T-helper 17 cell (primary cell): Measurements from ENCODE around the gene LRIT1. TPM values are rescaled to one million over a fixed set of nuclear protein-coding genes. Genes with fewer than 3 reads are reported as not detected.

Experiments
- ATAC-seq: fragments of 150-1000 bp; cut with Tn5 transposase; 2 replicates; pipeline ENCODE4 v1.10.0; 2021; ENCODE audit warnings: mild to moderate bottlenecking, moderate library complexity
- DNase-seq, 3 donors: peaks; one replicate each; pipeline versions ENCODE4 v3.0.0 to v3.0.0-alpha.2; 2020 to 2021
- H3K9me3 ChIP-seq: one replicate; pipeline ENCODE4 v1.7.0; 2013; ENCODE audit warnings: low read length, mild to moderate bottlenecking; ENCODE audit not compliant: control insufficient read depth, poor library complexity, severe bottlenecking
- H3K27ac Mint-ChIP-seq: one replicate; pipeline ENCODE4 v1.8.0; 2022; ENCODE audit warnings: mild to moderate bottlenecking, moderate library complexity, mixed read lengths
- H3K27me3 Mint-ChIP-seq: one replicate; pipeline ENCODE4 v1.8.0; 2022; ENCODE audit warnings: mixed read lengths
- H3K36me3 Mint-ChIP-seq: one replicate; pipeline ENCODE4 v1.8.0; 2022; ENCODE audit warnings: low read depth, mixed read lengths
- H3K4me1 Mint-ChIP-seq: one replicate; pipeline ENCODE4 v1.8.0; 2022; ENCODE audit warnings: mild to moderate bottlenecking, mixed read lengths
- H3K4me3 Mint-ChIP-seq: one replicate; pipeline ENCODE4 v1.8.0; 2022; ENCODE audit warnings: mild to moderate bottlenecking, moderate library complexity, mixed read lengths
- total RNA-seq, 4 donors: library from RNA in 2 of 4; stranded (reverse) in 2 of 4; gene quantifications; one replicate each; pipeline ENCODE4 v1.2.3 and lab custom pipeline; 2022 to 2026

The LRIT1 gene
- total RNA-seq, 2 donors from 2014 or later: not detected

- Mint-ChIP-seq H3K27ac (no peak overlapping the region), H3K36me3 (peaks cover 8% of the 10 kb centered on the region), H3K4me3 (no peak overlapping the region), H3K27me3 (peaks cover 36% of the 10 kb centered on the region), H3K4me1 (peaks cover 7% of the 10 kb centered on the region)
- H3K9me3 ChIP-seq: no peaks in the 10 kb centered on the region
- ATAC-seq (no peak), DNase-seq (no peak)
Measured at GRCh38 chr10:84201244-84201606, 40.1 kb downstream of the LRIT1 start.

- no peaks in the 10 kb centered on the region for H3K9me3 ChIP-seq
- DNase-seq: no peak
- Mint-ChIP-seq H3K27me3 (peaks cover 42% of the 10 kb centered on the region), H3K36me3 (peaks cover 8% of the 10 kb centered on the region), H3K4me1 (peaks cover 7% of the 10 kb centered on the region), H3K27ac (no peak overlapping the region), H3K4me3 (no peak overlapping the region)
- ATAC-seq: no peak
Measured at GRCh38 chr10:84200537-84201243, 40.7 kb downstream of the LRIT1 start.

GRCh38 chr10:84198206-84198915 lies 43.0 kb downstream of the LRIT1 start:
- H3K9me3 ChIP-seq: no peaks in the 10 kb centered on the region
- peaks cover 53% of the 10 kb centered on the region for H3K27me3 Mint-ChIP-seq
- peak overlapping the region; percentile 56 for H3K27ac Mint-ChIP-seq
- H3K4me1 Mint-ChIP-seq: peaks cover 7% of the 10 kb centered on the region
- DNase-seq (no peak), ATAC-seq (no peak)
- no peak overlapping the region for H3K4me3 Mint-ChIP-seq
- H3K36me3 Mint-ChIP-seq: peaks cover 8% of the 10 kb centered on the region

- Mint-ChIP-seq H3K27ac (no peak overlapping the region), H3K27me3 (peaks cover 54% of the 10 kb centered on the region), H3K36me3 (peaks cover 8% of the 10 kb centered on the region), H3K4me3 (no peak overlapping the region), H3K4me1 (peaks cover 7% of the 10 kb centered on the region)
- no peaks in the 10 kb centered on the region for H3K9me3 ChIP-seq
- ATAC-seq (no peak), DNase-seq (no peak)
Measured at GRCh38 chr10:84197643-84198042, 43.7 kb downstream of the LRIT1 start.

GRCh38 chr10:84196941-84197340 lies 44.4 kb downstream of the LRIT1 start:
- H3K4me1 Mint-ChIP-seq: peaks cover 9% of the 10 kb centered on the region
- DNase-seq (no peak), ATAC-seq (no peak)
- H3K9me3 ChIP-seq: no peaks in the 10 kb centered on the region
- no peak overlapping the region for H3K4me3 Mint-ChIP-seq
- H3K27me3 Mint-ChIP-seq: peaks cover 51% of the 10 kb centered on the region
- H3K27ac Mint-ChIP-seq: no peak overlapping the region
- H3K36me3 Mint-ChIP-seq: peaks cover 8% of the 10 kb centered on the region

GRCh38 chr10:84196083-84196482 lies 45.3 kb downstream of the LRIT1 start:
- Mint-ChIP-seq H3K27me3 (peaks cover 60% of the 10 kb centered on the region), H3K36me3 (peaks cover 8% of the 10 kb centered on the region), H3K4me1 (peaks cover 14% of the 10 kb centered on the region), H3K4me3 (peak overlapping the region; percentile 45), H3K27ac (peak overlapping the region; percentile 32)
- H3K9me3 ChIP-seq: no peaks in the 10 kb centered on the region
- ATAC-seq (no peak), DNase-seq (no peak)

GRCh38 chr10:84195044-84195830 lies 46.1 kb downstream of the LRIT1 start:
- no peak for DNase-seq

GRCh38 chr10:84194424-84195043 lies 46.8 kb downstream of the LRIT1 start, which contains the start of gene CDHR1:
Gene CDHR1, plus strand, starts transcription at chr10:84194537. Its CDS starts 224 bp downstream, at chr10:84194761.
- peak within 1 kb of the TSS; percentile 57 for H3K4me3 Mint-ChIP-seq
- H3K27me3 Mint-ChIP-seq: peaks cover 57% of the 10 kb centered on the region
- DNase-seq: peak in 1 of 3 donors; percentile 15
- peaks cover 17% of the 10 kb centered on the region for H3K4me1 Mint-ChIP-seq
- no peak within 1 kb of the TSS for H3K27ac Mint-ChIP-seq
- H3K9me3 ChIP-seq: no peaks in the 10 kb centered on the region
- ATAC-seq: peak; percentile 67
- H3K36me3 Mint-ChIP-seq: peaks cover 8% of the 10 kb centered on the region

More at GRCh38 chr10:84195044-84195830, 46.1 kb downstream of the LRIT1 start:
- Mint-ChIP-seq H3K36me3 (peaks cover 8% of the 10 kb centered on the region), H3K4me3 (peak overlapping the region; percentile 52), H3K4me1 (peaks cover 18% of the 10 kb centered on the region), H3K27me3 (peaks cover 58% of the 10 kb centered on the region), H3K27ac (peak overlapping the region; percentile 32)
- H3K9me3 ChIP-seq: no peaks in the 10 kb centered on the region
- no peak for ATAC-seq

- Mint-ChIP-seq H3K27ac (no peak overlapping the region), H3K4me3 (peak overlapping the region; percentile 31), H3K27me3 (peaks cover 57% of the 10 kb centered on the region), H3K4me1 (peaks cover 17% of the 10 kb centered on the region), H3K36me3 (peaks cover 8% of the 10 kb centered on the region)
- ATAC-seq (no peak), DNase-seq (no peak)
- H3K9me3 ChIP-seq: no peaks in the 10 kb centered on the region
Measured at GRCh38 chr10:84193846-84194423, 47.4 kb downstream of the LRIT1 start.

GRCh38 chr10:84193327-84193726 lies 48.0 kb downstream of the LRIT1 start:
- H3K9me3 ChIP-seq: no peaks in the 10 kb centered on the region
- Mint-ChIP-seq H3K4me1 (peaks cover 14% of the 10 kb centered on the region), H3K27me3 (peaks cover 53% of the 10 kb centered on the region), H3K27ac (no peak overlapping the region), H3K36me3 (peaks cover 4% of the 10 kb centered on the region), H3K4me3 (peak overlapping the region; percentile 57)
- DNase-seq (no peak), ATAC-seq (no peak)

- DNase-seq (no peak), ATAC-seq (peak; percentile 78)
- Mint-ChIP-seq H3K27ac (no peak overlapping the region), H3K27me3 (peaks cover 30% of the 10 kb centered on the region), H3K4me1 (peaks cover 13% of the 10 kb centered on the region), H3K4me3 (peak overlapping the region; percentile 43), H3K36me3 (no peaks in the 10 kb centered on the region)
- H3K9me3 ChIP-seq: no peaks in the 10 kb centered on the region
Measured at GRCh38 chr10:84191106-84191505, 50.2 kb downstream of the LRIT1 start.

GRCh38 chr10:84190621-84191020 lies 50.7 kb downstream of the LRIT1 start:
- peaks cover 13% of the 10 kb centered on the region for H3K4me1 Mint-ChIP-seq

More at GRCh38 chr10:84190621-84191020, 50.7 kb downstream of the LRIT1 start:
- Mint-ChIP-seq H3K4me3 (no peak overlapping the region), H3K36me3 (no peaks in the 10 kb centered on the region), H3K27me3 (peaks cover 26% of the 10 kb centered on the region), H3K27ac (no peak overlapping the region)
- no peaks in the 10 kb centered on the region for H3K9me3 ChIP-seq
- ATAC-seq (peak; percentile 8), DNase-seq (no peak)
